HCT116 (cell line): Measurements from ENCODE around the gene FMNL1. TPM values are rescaled to one million over a fixed set of nuclear protein-coding genes. Genes with fewer than 3 reads are reported as not detected.

Experiments
- ATAC-seq: fragments of 200-7000 bp; cut with Tn5 transposase; 2 replicates; pipeline ENCODE4 v1.9.1; 2020; ENCODE audit warnings: mild to moderate bottlenecking, moderate library complexity
- BruUV-seq: library from RNA; stranded (reverse); fragments of 400-500 nt; replicated peaks from 2 replicates; lab custom pipeline; 2021; lab: Mats Ljungman, UMichigan
- CTCF ChIA-PET: fragments of 300-600 bp; sonication (Branson Sonifier 250); formaldehyde crosslinking; loops from one replicate; lab custom pipeline; 2021; ENCODE audit warnings: antibody characterized with exemption; lab: Charles Lee
- POLR2A ChIA-PET: fragments of 300-600, 350-600 bp; sonication (Branson Sonifier 250); formaldehyde crosslinking; loops from one replicate; lab custom pipeline; 2021; ENCODE audit warnings: antibody characterized with exemption; lab: Charles Lee
- RAD21 ChIA-PET, 2 experiments: fragments of 300-600 bp; sonication (Branson Sonifier 250); formaldehyde crosslinking; loops; one replicate each; lab custom pipeline; 2023; ENCODE audit warnings: low total read pairs in 2 of 2; ENCODE audit not compliant: uncharacterized antibody in 2 of 2, unreplicated experiment in 2 of 2, low non-redundant PET in 1 of 2; lab: Charles Lee
- DNase-seq: peaks from one replicate; pipeline ENCODE4 v3.0.0-alpha.2; 2010; ENCODE audit warnings: low read depth, low spot score
- H2AFZ ChIP-seq: fragments of 200-600 bp; shearing (Covaris generic), sonication (generic); 2 replicates; pipeline ENCODE4 v1.6.1; 2017; ENCODE audit warnings: low read depth, mixed run types, mixed read lengths, antibody characterized with exemption, low read length; ENCODE audit not compliant: poor library complexity, severe bottlenecking
- H3K27ac ChIP-seq: 2 replicates; pipeline ENCODE4 v1.5.1; 2012; ENCODE audit warnings: low read depth, low read length
- H3K27me3 ChIP-seq: fragments of 200-600 bp; sonication (generic); 2 replicates; pipeline ENCODE4 v1.6.1; 2016; ENCODE audit warnings: mixed run types, low read length, mixed read lengths; ENCODE audit not compliant: insufficient read depth
- H3K36me3 ChIP-seq, 2 experiments: fragments of 200-500 bp in 1 of 2; fragments of 200-600 bp in 1 of 2; sonication (Bioruptor generic) in 1 of 2; sonication (generic) in 1 of 2; 2 replicates each; pipeline versions ENCODE4 v1.5.1 to v1.6.1; 2014 to 2016; ENCODE audit warnings: low read length in 2 of 2, inconsistent platforms in 1 of 2, mixed read lengths in 1 of 2, mixed run types in 1 of 2; ENCODE audit not compliant: insufficient read depth in 2 of 2, control insufficient read depth in 1 of 2
- H3K4me1 ChIP-seq, 2 experiments: fragments of 200-600 bp in 1 of 2; sonication (generic) in 1 of 2; 2 replicates each; pipeline versions ENCODE4 v1.5.1 to v1.6.1; 2012 to 2017; ENCODE audit warnings: low read length in 2 of 2, inconsistent platforms in 1 of 2, mild to moderate bottlenecking in 1 of 2, mixed read lengths in 1 of 2, mixed run types in 1 of 2, moderate library complexity in 1 of 2; ENCODE audit not compliant: insufficient read depth in 2 of 2, control insufficient read depth in 1 of 2
- H3K4me2 ChIP-seq: fragments of 200-600 bp; sonication (generic); 2 replicates; pipeline ENCODE4 v1.6.1; 2017; ENCODE audit warnings: mixed run types, low read length, mixed read lengths
- H3K4me3 ChIP-seq, 2 experiments: fragments of 200-600 bp in 1 of 2; sonication (generic) in 1 of 2; replicated peaks in 1 of 2; 2 replicates each; pipeline ENCODE4 v1.5.1; 2011 to 2016; ENCODE audit warnings: low read length in 2 of 2, control low read depth in 1 of 2, low read depth in 1 of 2, mild to moderate bottlenecking in 1 of 2, mixed read lengths in 1 of 2, mixed run types in 1 of 2
- H3K79me2 ChIP-seq: fragments of 200-600 bp; sonication (generic); 2 replicates; pipeline ENCODE4 v1.6.1; 2017; ENCODE audit warnings: mild to moderate bottlenecking, mixed run types, low read length, moderate library complexity, mixed read lengths; ENCODE audit not compliant: insufficient read depth
- H3K9ac ChIP-seq: fragments of 200-600 bp; sonication (generic); 2 replicates; pipeline ENCODE4 v1.6.1; 2016; ENCODE audit warnings: low read length, mixed read lengths
- H3K9me2 ChIP-seq: fragments of 200-600 bp; sonication (generic), shearing (Covaris generic); 2 replicates; pipeline ENCODE4 v1.6.1; 2017; ENCODE audit warnings: mixed run types, mild to moderate bottlenecking, moderate library complexity; ENCODE audit not compliant: insufficient read depth
- H3K9me3 ChIP-seq, 2 experiments: fragments of 200-500 bp in 1 of 2; fragments of 200-600 bp in 1 of 2; sonication (Bioruptor generic) in 1 of 2; sonication (generic) in 1 of 2; 2 replicates each; pipeline ENCODE4 v1.6.1; 2014 to 2017; ENCODE audit warnings: low read length in 2 of 2, mixed read lengths in 2 of 2, inconsistent platforms in 1 of 2, low read depth in 1 of 2, mild to moderate bottlenecking in 1 of 2, mixed run types in 1 of 2, moderate library complexity in 1 of 2; ENCODE audit not compliant: control insufficient read depth in 1 of 2, insufficient read depth in 1 of 2
- H4K20me1 ChIP-seq: fragments of 200-600 bp; sonication (generic), shearing (Covaris generic); 2 replicates; pipeline ENCODE4 v1.6.1; 2017; ENCODE audit warnings: mixed run types, mild to moderate bottlenecking, moderate library complexity; ENCODE audit not compliant: insufficient read depth
- ATF3 ChIP-seq: IDR thresholded peaks from 2 replicates; pipeline ENCODE4 v1.6.1; 2012
- CEBPB ChIP-seq: IDR thresholded peaks from 2 replicates; pipeline ENCODE4 v1.6.1; 2012; ENCODE audit warnings: low read depth
- ELF1 ChIP-seq: IDR thresholded peaks from 2 replicates; pipeline ENCODE4 v1.6.1; 2012; ENCODE audit warnings: low read depth, borderline replicate concordance
- EZH2phosphoT487 ChIP-seq: fragments of 200-600 bp; IDR thresholded peaks from 2 replicates; pipeline ENCODE4 v1.6.1; 2018; ENCODE audit warnings: antibody characterized with exemption, borderline replicate concordance
- FOSL1 ChIP-seq: IDR thresholded peaks from 2 replicates; pipeline ENCODE4 v1.6.1; 2012; ENCODE audit warnings: low read depth
- JUND ChIP-seq: IDR thresholded peaks from 2 replicates; pipeline ENCODE4 v1.6.1; 2012
- MAX ChIP-seq: IDR thresholded peaks from 2 replicates; pipeline ENCODE4 v1.6.1; 2012
- POLR2AphosphoS5 ChIP-seq: IDR thresholded peaks from 2 replicates; pipeline ENCODE4 v1.6.1; 2011; ENCODE audit warnings: mild to moderate bottlenecking, low read depth, low read length, moderate library complexity
- REST ChIP-seq: IDR thresholded peaks from 2 replicates; pipeline ENCODE4 v1.6.1; 2012; ENCODE audit warnings: low read depth
- SIN3A ChIP-seq: IDR thresholded peaks from 2 replicates; pipeline ENCODE4 v1.6.1; 2012; ENCODE audit warnings: low read depth
- SRF ChIP-seq: IDR thresholded peaks from 2 replicates; pipeline ENCODE4 v1.6.1; 2012; ENCODE audit warnings: low read depth
- TCF7L2 ChIP-seq: IDR thresholded peaks from 2 replicates; pipeline ENCODE4 v1.7.0; 2011; ENCODE audit warnings: borderline replicate concordance, inconsistent platforms; ENCODE audit not compliant: insufficient read depth, insufficient read length; ENCODE audit errors: extremely low read depth
- YY1 ChIP-seq: IDR thresholded peaks from 2 replicates; pipeline ENCODE4 v1.6.1; 2011; ENCODE audit warnings: low read length, low read depth, moderate library complexity, mild to moderate bottlenecking; ENCODE audit not compliant: insufficient replicate concordance; ENCODE audit errors: extremely low read depth
- ZFX ChIP-seq: fragments of 450-650 bp; IDR thresholded peaks from 2 replicates; pipeline ENCODE4 v1.6.1; 2017
- intact Hi-C: fragments of 100-400 bp; cut with micrococcal nuclease; formaldehyde crosslinking; loops from 2 replicates; pipeline ENCODE4 v1.10.0; 2022
- total RNA-seq: library from RNA; stranded (reverse); gene quantifications from one replicate; pipeline ENCODE4 v1.2.1, GENCODE V29; 2021; ENCODE audit not compliant: unreplicated experiment

FMNL1 gene
- total RNA-seq, 1 experiment from 2014 or later = 8.2 TPM

GRCh38 chr17:45242029-45242414, 20.3 kb downstream of the FMNL1 start:
- Histone ChIP-seq H3K79me2 (no peaks in the 10 kb centered on the region), H3K9me2 (no peaks in the 10 kb centered on the region), H3K9me3 (no peaks in the 10 kb centered on the region), H3K4me2 (no peak overlapping the region), H3K9ac (no peak overlapping the region), H4K20me1 (no peaks in the 10 kb centered on the region), H3K4me3 (no peak overlapping the region), H3K4me1 (peaks cover 6 to 8% of the 10 kb centered on the region in 2 experiments; a peak in 3 of 4 replicates), H3K36me3 (no peaks in the 10 kb centered on the region), H3K27ac (no peak overlapping the region), H2AFZ (no peak overlapping the region), H3K27me3 (no peaks in the 10 kb centered on the region)
- ChIA-PET POLR2A (no interaction called here), CTCF (interaction anchor here (1.4 kb wide), 1 partner anchor 10 kb away, joined by 3 read pairs; no protein-coding TSS in a partner anchor), RAD21 (no interaction called here)
- intact Hi-C loops = no loop called here
- BruUV-seq = no TSS peak
- no peak for DNase-seq
- ATAC-seq = no peak
- TF ChIP-seq ATF3 (no peak), YY1 (no peak), MAX (no peak), EZH2phosphoT487 (no peak), FOSL1 (no peak), POLR2AphosphoS5 (no peak), REST (no peak), TCF7L2 (no peak), ZFX (no peak), CEBPB (no peak), JUND (no peak), ELF1 (no peak), SIN3A (no peak), SRF (no peak)
